HepG2 (cell line): ENCODE results near the gene CFAP97. TPM values are rescaled to one million over a fixed set of nuclear protein-coding genes. Genes with fewer than 3 reads are reported as not detected.

Experiments
- ATAC-seq: fragments of 200-7000 bp; cut with Tn5 transposase; 3 replicates; pipeline ENCODE4 v1.9.1; 2020; ENCODE audit warnings: mild to moderate bottlenecking, moderate library complexity
- BruUV-seq: library from RNA; stranded (reverse); fragments of 400-500 nt; replicated peaks from 2 replicates; lab custom pipeline; 2021; lab: Mats Ljungman, UMichigan
- CTCF ChIA-PET: fragments of 300-600 bp; formaldehyde crosslinking; extraction: SDS; loops from one replicate; lab custom pipeline; 2021; ENCODE audit warnings: low total read pairs, inconsistent platforms, low intra/inter-chr PET ratio; lab: Yijun Ruan, JAX
- POLR2A ChIA-PET: fragments of 350-600 bp; sonication (Branson Sonifier 250); formaldehyde crosslinking; loops from one replicate; lab custom pipeline; 2020; ENCODE audit warnings: antibody characterized with exemption, inconsistent platforms; lab: Yijun Ruan, JAX
- DNase-seq: peaks from one replicate; pipeline ENCODE4 v3.0.0-alpha.2; 2015; ENCODE audit warnings: low spot score
- FAIRE-seq: peaks from 3 replicates; lab custom pipeline; 2011; peaks lifted over from hg19 to GRCh38; lab: Jason Lieb, UNC
- H2AFZ ChIP-seq: one replicate; pipeline ENCODE4 v1.6.1; 2011; ENCODE audit warnings: low read length, inconsistent platforms
- H3K27ac ChIP-seq: fragments of 300-600 bp; 3 replicates; pipeline ENCODE4 v1.8.0; 2011; ENCODE audit warnings: mixed run types, mild to moderate bottlenecking, mixed read lengths, low read length, inconsistent platforms; ENCODE audit not compliant: insufficient read depth; ENCODE audit errors: extremely low read length
- H3K27me3 ChIP-seq, 2 experiments: fragments of 200-600 bp in 1 of 2; 2 replicates in 1 of 2; 3 replicates in 1 of 2; pipeline versions ENCODE4 v1.6.0 to v1.8.0; 2011; ENCODE audit warnings: low read length in 2 of 2, mild to moderate bottlenecking in 2 of 2, moderate library complexity in 2 of 2, inconsistent platforms in 1 of 2; ENCODE audit not compliant: insufficient read depth in 2 of 2, control insufficient read depth in 1 of 2
- H3K36me3 ChIP-seq, 2 experiments: fragments of 200-600 bp in 1 of 2; replicated peaks in 1 of 2; 2 replicates in 1 of 2; 3 replicates in 1 of 2; pipeline versions ENCODE4 v1.5.1 to v1.8.0; 2011; ENCODE audit warnings: low read length in 2 of 2, inconsistent platforms in 1 of 2; ENCODE audit not compliant: insufficient read depth in 2 of 2, control insufficient read depth in 1 of 2
- H3K4me1 ChIP-seq: 2 replicates; pipeline ENCODE4 v1.5.1; 2012; ENCODE audit warnings: low read length, inconsistent platforms; ENCODE audit not compliant: insufficient read depth
- H3K4me2 ChIP-seq: 2 replicates; pipeline ENCODE4 v1.6.0; 2011; ENCODE audit warnings: low read depth, low read length, inconsistent platforms
- H3K4me3 ChIP-seq, 3 experiments: fragments of 200-600 bp in 1 of 3; sonication (generic), shearing (Covaris generic) in 1 of 3; replicated peaks in 1 of 3; 2 replicates each; pipeline ENCODE4 v1.5.1; 2011 to 2016; ENCODE audit warnings: low read length in 3 of 3, inconsistent platforms in 2 of 3, low read depth in 2 of 3, mild to moderate bottlenecking in 2 of 3, control low read depth in 1 of 3, mixed read lengths in 1 of 3; ENCODE audit not compliant: insufficient read depth in 1 of 3
- H3K79me2 ChIP-seq: one replicate; pipeline ENCODE4 v1.6.1; 2011; ENCODE audit warnings: low read length, inconsistent platforms; ENCODE audit not compliant: insufficient read depth
- H3K9ac ChIP-seq: 2 replicates; pipeline ENCODE4 v1.6.0; 2011; ENCODE audit warnings: mild to moderate bottlenecking, low read depth, low read length, inconsistent platforms; ENCODE audit not compliant: insufficient read depth
- H3K9me3 ChIP-seq: 2 replicates; pipeline ENCODE4 v1.5.1; 2012; ENCODE audit warnings: mild to moderate bottlenecking, low read length
- H4K20me1 ChIP-seq: 2 replicates; pipeline ENCODE4 v1.6.0; 2011; ENCODE audit warnings: inconsistent platforms, mild to moderate bottlenecking, low read length, moderate library complexity; ENCODE audit not compliant: insufficient read depth
- ARNTL ChIP-seq: sonication (generic); formaldehyde crosslinking; IDR thresholded peaks from 2 replicates; pipeline ENCODE4 v1.4.0; 2020; ENCODE audit warnings: mild to moderate bottlenecking, missing genetic modification reagents
- MBNL3 ChIP-seq: fragments of 250-450 bp; sonication (Bioruptor Pico); conservative IDR thresholded peaks from 2 replicates; pipeline ENCODE4 v1.8.0; 2022; ENCODE audit warnings: mild to moderate bottlenecking, inconsistent platforms
- MEF2D ChIP-seq: sonication (generic); formaldehyde crosslinking; IDR thresholded peaks from 2 replicates; pipeline ENCODE4 v1.5.1; 2020; ENCODE audit warnings: mild to moderate bottlenecking, missing genetic modification reagents
- PITX1 ChIP-seq: sonication (generic); formaldehyde crosslinking; IDR thresholded peaks from 2 replicates; pipeline ENCODE4 v1.5.1; 2020; ENCODE audit warnings: mild to moderate bottlenecking, missing genetic modification reagents
- RAD21 ChIP-seq: fragments of 450-650 bp; formaldehyde crosslinking; IDR thresholded peaks from 2 replicates; pipeline ENCODE4 v1.5.0; 2020; ENCODE audit warnings: mild to moderate bottlenecking
- RARG ChIP-seq: sonication (generic); formaldehyde crosslinking; IDR thresholded peaks from 2 replicates; pipeline ENCODE4 v1.4.0; 2020; ENCODE audit warnings: low read depth, mild to moderate bottlenecking, missing genetic modification reagents
- TBX3 ChIP-seq: fragments of 450-650 bp; IDR thresholded peaks from 2 replicates; pipeline ENCODE4 v1.6.1; 2017; ENCODE audit warnings: antibody characterized with exemption, mild to moderate bottlenecking, inconsistent platforms, borderline replicate concordance
- THAP11 ChIP-seq: IDR thresholded peaks from 2 replicates; pipeline ENCODE4 v1.6.1; 2016; ENCODE audit warnings: missing biosample characterization, missing genetic modification reagents
- ZBTB20 ChIP-seq: sonication (generic); formaldehyde crosslinking; IDR thresholded peaks from 2 replicates; pipeline ENCODE4 v1.8.1; 2023; ENCODE audit warnings: missing genetic modification reagents, low read depth, mild to moderate bottlenecking, borderline replicate concordance
- ZFP1 ChIP-seq: IDR thresholded peaks from 2 replicates; pipeline ENCODE4 v1.6.1; 2016
- ZKSCAN5 ChIP-seq: sonication (generic); formaldehyde crosslinking; IDR thresholded peaks from 2 replicates; pipeline ENCODE4 v1.5.1; 2020; ENCODE audit warnings: mild to moderate bottlenecking, missing genetic modification reagents
- ZNF563 ChIP-seq: sonication (generic); formaldehyde crosslinking; IDR thresholded peaks from 2 replicates; pipeline ENCODE4 v1.8.0; 2022; ENCODE audit warnings: mild to moderate bottlenecking, moderate library complexity, missing genetic modification reagents
- ZNF572 ChIP-seq: sonication (generic); formaldehyde crosslinking; IDR thresholded peaks from 2 replicates; pipeline ENCODE4 v1.5.1; 2020; ENCODE audit warnings: mild to moderate bottlenecking, missing genetic modification reagents
- ZNF788 ChIP-seq: sonication (generic); formaldehyde crosslinking; IDR thresholded peaks from 2 replicates; pipeline ENCODE4 v1.5.0; 2020; ENCODE audit warnings: mild to moderate bottlenecking, missing genetic modification reagents, borderline replicate concordance
- ZNF879 ChIP-seq: sonication (generic); formaldehyde crosslinking; IDR thresholded peaks from 2 replicates; pipeline ENCODE4 v1.8.1; 2023; ENCODE audit warnings: missing genetic modification reagents
- WGBS: methylation state at CpG from one replicate; pipeline ENCODE4 v1.1.6; 2017; ENCODE audit warnings: low lambda C conversion rate; 5-methylcytosine and 5-hydroxymethylcytosine counted together
- in situ Hi-C: cut with HindIII; loops from 2 replicates; pipeline ENCODE4 v1.10.0; 2017; ENCODE audit warnings: low pct_unique_long_range_greater_than_20kb; ENCODE audit not compliant: extremely low pct_ligation_motif_present
- intact Hi-C: fragments of 100-400 bp; cut with micrococcal nuclease; formaldehyde crosslinking; loops from one replicate; pipeline ENCODE4 v1.10.0; 2022; ENCODE audit not compliant: unreplicated experiment
- polyA plus RNA-seq, 8 experiments: library from polyadenylated mRNA; depleted of rRNA in 3 of 8; stranded (reverse) in 7 of 8; unstranded in 1 of 8; fragments of >200 nt; fragmentation: Illumina TruSeq in 4 of 8; extraction: Trizol in 4 of 8; gene quantifications; 2 replicates each; pipeline versions ENCODE4 v1.2.1 to v1.2.3, GENCODE V29; 2011 to 2016; ENCODE audit warnings: low read depth in 4 of 8, missing spikeins in 1 of 8, mixed read lengths in 1 of 8; ENCODE audit not compliant: insufficient read depth in 1 of 8
- total RNA-seq, 5 experiments: library from RNA; depleted of rRNA; stranded (reverse); fragments of >200 nt; fragmentation: Illumina TruSeq; extraction: Trizol; gene quantifications; 2 replicates each; pipeline ENCODE4 v1.2.3, GENCODE V29; 2016; ENCODE audit warnings: low read depth in 1 of 5

CFAP97 gene
- total and polyA plus RNA-seq, 2 of the 13 experiments (the other 11 are each of a cell fraction or from before 2014, with no cell fraction given): 32.1 to 44.4 TPM

DNA sequence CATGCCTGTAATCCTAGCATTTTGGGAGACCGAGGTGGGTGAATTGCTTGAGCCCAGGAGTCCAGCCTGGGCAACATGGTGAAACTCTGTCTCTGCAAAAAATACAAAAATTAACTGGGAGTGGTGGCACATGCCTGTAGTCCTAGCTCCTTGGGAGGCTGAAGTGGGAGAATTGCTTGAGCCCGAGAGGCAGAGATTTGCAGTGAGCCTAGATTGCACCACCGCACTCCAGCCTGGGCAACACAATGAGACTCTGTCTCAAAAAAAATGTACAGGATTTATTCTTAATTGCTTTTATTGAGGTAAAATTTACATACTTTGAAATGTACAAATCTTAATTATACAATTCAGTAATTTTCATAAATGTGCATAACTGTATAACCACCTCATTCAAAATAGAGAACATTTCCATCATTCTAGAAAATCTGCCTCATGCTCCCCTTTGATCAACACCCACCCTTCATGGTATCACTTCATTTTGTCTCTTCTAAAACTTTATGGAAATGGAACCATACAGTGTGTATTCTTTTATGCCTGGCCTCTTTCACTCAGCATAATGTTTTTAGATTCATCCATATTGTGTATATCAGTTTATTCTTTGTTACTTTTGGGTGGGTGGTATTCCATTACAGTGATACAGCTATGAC lies 44.7 kb upstream of the CFAP97 start:
- in situ Hi-C loops (no loop called here), intact Hi-C loops (no loop called here)
- no peak overlapping the region for H3K4me2 ChIP-seq
- H3K9me3 ChIP-seq: no peaks in the 10 kb centered on the region
- no peak for ATAC-seq
- H3K27me3 ChIP-seq: no peaks in the 10 kb centered on the region; a peak in 1 of 5 replicates
- peaks cover 6% of the 10 kb centered on the region for H3K79me2 ChIP-seq
- ChIA-PET POLR2A (no interaction called here), CTCF (no interaction called here)
- BruUV-seq: no TSS peak
- no peak overlapping the region for H3K9ac ChIP-seq
- no peak overlapping the region for H3K27ac ChIP-seq
- TF ChIP-seq ZKSCAN5 (no peak), RARG (CRISPR knock-in tag) (no peak), PITX1 (CRISPR knock-in tag) (no peak), THAP11 (no peak), ZBTB20 (CRISPR knock-in tag) (no peak), ZNF572 (no peak), MEF2D (no peak), TBX3 (no peak), ZNF879 (CRISPR knock-in tag) (no peak), ARNTL (CRISPR knock-in tag) (no peak), RAD21 (CRISPR knock-in tag) (no peak), ZNF788 (CRISPR knock-in tag) (no peak), ZFP1 (CRISPR knock-in tag) (no peak), ZNF563 (CRISPR knock-in tag) (no peak), MBNL3 (CRISPR knock-in tag) (no peak)
- no peak overlapping the region for H3K4me3 ChIP-seq
- no peak overlapping the region for H2AFZ ChIP-seq
- no peak for DNase-seq
- FAIRE-seq: no peak
- 94% methylated on average over 3 of the region's 3 CpGs for WGBS
- H3K4me1 ChIP-seq: peaks cover 2% of the 10 kb centered on the region; the same call in 1 of the 2 replicates
- peaks cover 0 to 21% of the 10 kb centered on the region in 2 experiments; a peak in 3 of 5 replicates for H3K36me3 ChIP-seq
- H4K20me1 ChIP-seq: no peaks in the 10 kb centered on the region
